Liver (tissue), 9 donors: Measurements from ENCODE around the gene CREB5. TPM values are rescaled to one million over a fixed set of nuclear protein-coding genes. Genes with fewer than 3 reads are reported as not detected.

Source experiments
- DNase-seq: peaks from one replicate; pipeline ENCODE4 v3.0.0-alpha.2; 2017; ENCODE audit warnings: low spot score
- H3K27ac ChIP-seq, 2 donors: one replicate each; pipeline ENCODE4 v1.7.0; 2013; ENCODE audit warnings: inconsistent platforms in 2 of 2, low read length in 2 of 2, control low read depth in 1 of 2, low read depth in 1 of 2, mild to moderate bottlenecking in 1 of 2
- H3K27me3 ChIP-seq, 4 donors: one replicate each; pipeline versions ENCODE4 v1.6.1 to v1.7.0; 2013; ENCODE audit warnings: low read length in 3 of 4, inconsistent platforms in 1 of 4, mild to moderate bottlenecking in 1 of 4, moderate library complexity in 1 of 4; ENCODE audit not compliant: control insufficient read depth in 4 of 4, insufficient read depth in 4 of 4
- H3K36me3 ChIP-seq, 4 donors: one replicate each; pipeline versions ENCODE4 v1.6.1 to v1.7.0; 2013; ENCODE audit warnings: low read length in 3 of 4, mild to moderate bottlenecking in 3 of 4, low read depth in 1 of 4, moderate library complexity in 1 of 4; ENCODE audit not compliant: control insufficient read depth in 4 of 4, insufficient read depth in 3 of 4
- H3K4me1 ChIP-seq, 4 donors: one replicate each; pipeline versions ENCODE4 v1.6.1 to v1.7.0; 2013; ENCODE audit warnings: low read length in 3 of 4, mild to moderate bottlenecking in 3 of 4, moderate library complexity in 1 of 4; ENCODE audit not compliant: control insufficient read depth in 4 of 4, insufficient read depth in 4 of 4
- H3K4me3 ChIP-seq, 3 donors: one replicate each; pipeline versions ENCODE4 v1.6.1 to v1.7.0; 2013; ENCODE audit warnings: low read length in 3 of 3, control low read depth in 1 of 3, low read depth in 1 of 3, mild to moderate bottlenecking in 1 of 3
- H3K9ac ChIP-seq, 2 donors: one replicate each; pipeline ENCODE4 v1.7.0; 2013; ENCODE audit warnings: low read length in 2 of 2, mild to moderate bottlenecking in 2 of 2, moderate library complexity in 2 of 2, control low read depth in 1 of 2, low read depth in 1 of 2
- H3K9me3 ChIP-seq, 4 donors: one replicate each; pipeline versions ENCODE4 v1.6.1 to v1.7.0; 2013; ENCODE audit warnings: low read length in 3 of 4; ENCODE audit not compliant: control insufficient read depth in 4 of 4
- EGR1 ChIP-seq, 2 donors: IDR thresholded peaks; 2 replicates each; pipeline ENCODE4 v1.6.1; 2016 to 2018; ENCODE audit warnings: antibody characterized with exemption in 2 of 2, low read depth in 2 of 2
- FOXA1 ChIP-seq: IDR thresholded peaks from 2 replicates; pipeline ENCODE4 v1.6.1; 2016; ENCODE audit warnings: antibody characterized with exemption
- FOXA2 ChIP-seq: IDR thresholded peaks from 2 replicates; pipeline ENCODE4 v1.6.1; 2016; ENCODE audit warnings: antibody characterized with exemption
- GABPA ChIP-seq, 2 donors: IDR thresholded peaks in 1 of 2; conservative IDR thresholded peaks in 1 of 2; 2 replicates each; pipeline ENCODE4 v1.6.1; 2016; ENCODE audit warnings: antibody characterized with exemption in 2 of 2, mild to moderate bottlenecking in 1 of 2, moderate library complexity in 1 of 2
- HNF4A ChIP-seq, 2 donors: conservative IDR thresholded peaks; 2 replicates each; pipeline ENCODE4 v1.6.1; 2016; ENCODE audit warnings: antibody characterized with exemption in 2 of 2, mild to moderate bottlenecking in 2 of 2
- HNF4G ChIP-seq: IDR thresholded peaks from 2 replicates; pipeline ENCODE4 v1.6.1; 2016; ENCODE audit warnings: antibody characterized with exemption
- JUND ChIP-seq, 2 donors: IDR thresholded peaks; 2 replicates each; pipeline ENCODE4 v1.6.1; 2016; ENCODE audit warnings: antibody characterized with exemption in 2 of 2
- MAX ChIP-seq: IDR thresholded peaks from 2 replicates; pipeline ENCODE4 v1.6.1; 2016; ENCODE audit warnings: antibody characterized with exemption
- RAD21 ChIP-seq, 2 donors: IDR thresholded peaks; 2 replicates each; pipeline ENCODE4 v1.6.1; 2016; ENCODE audit warnings: antibody characterized with exemption in 2 of 2, mild to moderate bottlenecking in 2 of 2
- RXRA ChIP-seq, 2 donors: IDR thresholded peaks; 2 replicates each; pipeline ENCODE4 v1.6.1; 2017 to 2018; ENCODE audit warnings: antibody characterized with exemption in 2 of 2, mild to moderate bottlenecking in 1 of 2
- SP1 ChIP-seq: IDR thresholded peaks from 2 replicates; pipeline ENCODE4 v1.6.1; 2018; ENCODE audit warnings: antibody characterized with exemption, mild to moderate bottlenecking
- TAF1 ChIP-seq: conservative IDR thresholded peaks from 2 replicates; pipeline ENCODE4 v1.6.1; 2016; ENCODE audit warnings: antibody characterized with exemption, mild to moderate bottlenecking
- YY1 ChIP-seq: IDR thresholded peaks from 2 replicates; pipeline ENCODE4 v1.6.1; 2016; ENCODE audit warnings: antibody characterized with exemption, mild to moderate bottlenecking
- WGBS: extraction: QIAGEN DNeasy Blood & Tissue Kit; methylation state at CpG from one replicate; pipeline ENCODE4 v1.1.7; 2013; 5-methylcytosine and 5-hydroxymethylcytosine counted together
- polyA plus RNA-seq, 2 donors: library from polyadenylated mRNA; stranded (reverse) in 1 of 2; unstranded in 1 of 2; fragments of 200-250 nt in 1 of 2; fragments of >200 nt in 1 of 2; fragmentation: Nextera tagmentation in 1 of 2; extraction: Ambion mirVana in 1 of 2; gene quantifications; one replicate each; pipeline versions ENCODE4 v1.2.1 to v1.2.3, GENCODE V29; 2013 to 2015
- total RNA-seq, 2 donors: library from RNA; depleted of rRNA; stranded (reverse); fragments of >200 nt; gene quantifications; one replicate each; pipeline ENCODE4 v1.2.3, GENCODE V29; 2014
- TF ChIP-seq, protein P1 (sequence below): IDR thresholded peaks from 2 replicates; pipeline ENCODE4 v1.6.1; 2016; ENCODE audit warnings: antibody characterized with exemption
- TF ChIP-seq, protein P2 (sequence below): IDR thresholded peaks from 2 replicates; pipeline ENCODE4 v1.6.1; 2016; ENCODE audit warnings: antibody characterized with exemption
- donor health status: healthy.
- donor health status: healthy.
- donor health status: healthy.
- donor health status: healthy.
- donor health status: healthy.

CREB5 gene
- total and polyA plus RNA-seq, 4 donors, result 0.25 to 0.92 (median 0.67) TPM

DNA sequence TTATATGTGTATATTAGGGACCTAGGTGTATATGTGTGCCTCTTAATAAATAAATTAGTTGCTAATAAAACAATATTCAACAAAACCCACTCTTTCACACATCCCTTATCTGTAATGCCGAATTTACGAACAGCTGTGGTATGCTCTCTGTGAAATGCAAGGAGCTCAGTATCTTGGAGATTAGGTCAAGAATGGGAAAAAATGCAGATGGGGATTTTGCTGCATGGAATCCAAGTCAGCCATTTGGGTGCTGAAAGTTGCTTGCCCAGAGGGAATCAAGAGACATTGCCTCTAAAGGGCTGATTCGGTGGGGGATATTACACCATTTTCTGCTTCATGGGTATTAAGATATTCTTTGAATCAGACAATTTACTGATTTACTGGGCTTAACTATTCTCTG lies 93.5 kb downstream of the CREB5 start:
- 62% methylated on average over 3 of the region's 3 CpGs for WGBS
- H3K4me3 ChIP-seq, result no peak overlapping the region

GRCh38 chr7:28507525-28508282 lies 95.4 kb downstream of the CREB5 start:
- DNase-seq, result no peak
- Histone ChIP-seq H3K27me3 (peaks cover 0 to 6% (median 0%) of the 10 kb centered on the region in 4 donors), H3K4me3 (no peak overlapping the region), H3K36me3 (no peaks in the 10 kb centered on the region), H3K27ac (no peak overlapping the region), H3K9ac (no peak overlapping the region), H3K4me1 (no peaks in the 10 kb centered on the region), H3K9me3 (no peaks in the 10 kb centered on the region)
- WGBS, result 83% methylated on average over 11 of the region's 11 CpGs
- no peak for TF ChIP-seq RXRA (IDR thresholded peaks at IDR 0.05)

More for the DNA sequence above, 93.5 kb downstream of the CREB5 start:
- Histone ChIP-seq H3K4me1 (no peaks in the 10 kb centered on the region), H3K27me3 (peaks cover 0 to 6% (median 0%) of the 10 kb centered on the region in 4 donors), H3K36me3 (no peaks in the 10 kb centered on the region), H3K9me3 (no peaks in the 10 kb centered on the region), H3K9ac (no peak overlapping the region), H3K27ac (no peak overlapping the region)
- no peak for DNase-seq
- TF ChIP-seq FOXA1, result no peak
- TF ChIP-seq SP1, result no peak
- no peak for TF ChIP-seq TAF1
- TF ChIP-seq JUND (IDR thresholded peaks at IDR 0.05), result no peak
- TF ChIP-seq HNF4A (conservative IDR thresholded peaks at IDR 0.05), result no peak
- TF ChIP-seq RXRA (IDR thresholded peaks at IDR 0.05), result no peak
- TF ChIP-seq, protein P1, sequence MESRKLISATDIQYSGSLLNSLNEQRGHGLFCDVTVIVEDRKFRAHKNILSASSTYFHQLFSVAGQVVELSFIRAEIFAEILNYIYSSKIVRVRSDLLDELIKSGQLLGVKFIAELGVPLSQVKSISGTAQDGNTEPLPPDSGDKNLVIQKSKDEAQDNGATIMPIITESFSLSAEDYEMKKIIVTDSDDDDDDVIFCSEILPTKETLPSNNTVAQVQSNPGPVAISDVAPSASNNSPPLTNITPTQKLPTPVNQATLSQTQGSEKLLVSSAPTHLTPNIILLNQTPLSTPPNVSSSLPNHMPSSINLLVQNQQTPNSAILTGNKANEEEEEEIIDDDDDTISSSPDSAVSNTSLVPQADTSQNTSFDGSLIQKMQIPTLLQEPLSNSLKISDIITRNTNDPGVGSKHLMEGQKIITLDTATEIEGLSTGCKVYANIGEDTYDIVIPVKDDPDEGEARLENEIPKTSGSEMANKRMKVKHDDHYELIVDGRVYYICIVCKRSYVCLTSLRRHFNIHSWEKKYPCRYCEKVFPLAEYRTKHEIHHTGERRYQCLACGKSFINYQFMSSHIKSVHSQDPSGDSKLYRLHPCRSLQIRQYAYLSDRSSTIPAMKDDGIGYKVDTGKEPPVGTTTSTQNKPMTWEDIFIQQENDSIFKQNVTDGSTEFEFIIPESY, result no peak
- TF ChIP-seq GABPA (IDR thresholded peaks at IDR 0.05 in 1 of 2, conservative IDR thresholded peaks at IDR 0.05 in 1 of 2), result no peak
- no peak for TF ChIP-seq FOXA2
- TF ChIP-seq MAX, result no peak
- TF ChIP-seq, protein P2, sequence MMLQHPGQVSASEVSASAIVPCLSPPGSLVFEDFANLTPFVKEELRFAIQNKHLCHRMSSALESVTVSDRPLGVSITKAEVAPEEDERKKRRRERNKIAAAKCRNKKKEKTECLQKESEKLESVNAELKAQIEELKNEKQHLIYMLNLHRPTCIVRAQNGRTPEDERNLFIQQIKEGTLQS, result no peak
- no peak for TF ChIP-seq RAD21 (IDR thresholded peaks at IDR 0.05)

DNA sequence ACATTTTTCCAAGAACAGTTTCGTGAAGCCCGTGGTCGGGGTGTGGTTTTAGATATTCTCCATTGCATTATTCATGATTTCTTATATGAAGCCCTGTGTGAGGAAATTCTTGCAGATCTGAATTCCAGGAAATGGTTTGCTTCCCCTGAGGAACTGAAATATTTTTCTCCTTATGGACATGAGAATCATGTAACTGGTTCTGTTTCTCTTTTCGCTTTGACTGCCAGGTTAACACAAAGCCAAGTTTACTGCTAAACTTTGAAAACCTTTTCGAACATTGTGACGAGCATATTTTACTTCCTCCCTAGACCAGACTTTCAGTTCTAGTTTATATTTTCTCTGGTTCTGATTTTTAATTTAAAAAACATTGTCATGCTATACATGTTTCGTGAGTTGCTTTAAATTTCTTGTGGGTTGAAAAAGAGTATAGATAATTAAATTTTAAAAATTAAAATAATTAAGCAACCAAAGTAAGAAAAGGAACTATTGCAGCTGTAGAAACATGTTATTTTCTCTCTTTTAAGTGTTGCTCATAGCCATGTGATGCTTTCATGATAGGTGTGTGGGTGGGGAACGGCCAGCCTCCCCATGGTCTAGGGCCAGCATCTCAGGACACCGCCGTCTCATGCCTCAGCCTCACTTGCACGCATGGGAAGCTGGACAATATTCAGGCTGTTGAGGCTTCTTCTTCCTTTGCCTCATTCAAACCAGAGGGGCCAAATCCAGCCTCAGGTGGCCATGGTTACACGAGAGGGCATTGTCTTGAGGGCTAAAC lies 97.1 kb downstream of the CREB5 start:
- Histone ChIP-seq H3K9ac (no peak overlapping the region), H3K4me3 (no peak overlapping the region), H3K27ac (no peak overlapping the region), H3K27me3 (peaks cover 0 to 6% (median 0%) of the 10 kb centered on the region in 4 donors), H3K9me3 (no peaks in the 10 kb centered on the region), H3K4me1 (no peaks in the 10 kb centered on the region), H3K36me3 (no peaks in the 10 kb centered on the region)
- WGBS, result 73% methylated on average over 12 of the region's 12 CpGs
- TF ChIP-seq FOXA2, result no peak
- TF ChIP-seq TAF1, result no peak
- no peak for TF ChIP-seq HNF4G
- TF ChIP-seq FOXA1, result no peak
- no peak for TF ChIP-seq RAD21 (IDR thresholded peaks at IDR 0.05)
- no peak for TF ChIP-seq HNF4A (conservative IDR thresholded peaks at IDR 0.05)
- no peak for TF ChIP-seq EGR1 (IDR thresholded peaks at IDR 0.05; ENCODE audit: low read depth in 2 of 2)
- no peak for TF ChIP-seq SP1
- TF ChIP-seq GABPA (IDR thresholded peaks at IDR 0.05 in 1 of 2, conservative IDR thresholded peaks at IDR 0.05 in 1 of 2), result no peak
- no peak for TF ChIP-seq YY1
- no peak for DNase-seq
